IPS-15b (cell line): Measurements from ENCODE around the gene PVALEF.
"Not testable (repeated sequence)": the region's sequence is repeated elsewhere in the genome, so short reads cannot be mapped to it uniquely, and the experiment has no call there.

ENCODE experiments used
- H3K27me3 ChIP-seq: one replicate; pipeline ENCODE4 v1.6.1; 2013; ENCODE audit warnings: low read length; ENCODE audit not compliant: control insufficient read depth, insufficient read depth
- H3K36me3 ChIP-seq: one replicate; pipeline ENCODE4 v1.6.1; 2013; ENCODE audit warnings: low read length; ENCODE audit not compliant: control insufficient read depth, insufficient read depth
- H3K4me1 ChIP-seq: one replicate; pipeline ENCODE4 v1.6.1; 2013; ENCODE audit warnings: mild to moderate bottlenecking, low read length; ENCODE audit not compliant: control insufficient read depth, insufficient read depth
- H3K4me3 ChIP-seq: one replicate; pipeline ENCODE4 v1.5.1; 2013; ENCODE audit warnings: low read depth, low read length
- H3K9ac ChIP-seq: one replicate; pipeline ENCODE4 v1.6.1; 2013; ENCODE audit warnings: low read depth, mild to moderate bottlenecking, low read length
- H3K9me3 ChIP-seq: one replicate; pipeline ENCODE4 v1.6.1; 2013; ENCODE audit warnings: mild to moderate bottlenecking, low read length; ENCODE audit not compliant: control insufficient read depth, insufficient read depth

Gene PVALEF

DNA sequence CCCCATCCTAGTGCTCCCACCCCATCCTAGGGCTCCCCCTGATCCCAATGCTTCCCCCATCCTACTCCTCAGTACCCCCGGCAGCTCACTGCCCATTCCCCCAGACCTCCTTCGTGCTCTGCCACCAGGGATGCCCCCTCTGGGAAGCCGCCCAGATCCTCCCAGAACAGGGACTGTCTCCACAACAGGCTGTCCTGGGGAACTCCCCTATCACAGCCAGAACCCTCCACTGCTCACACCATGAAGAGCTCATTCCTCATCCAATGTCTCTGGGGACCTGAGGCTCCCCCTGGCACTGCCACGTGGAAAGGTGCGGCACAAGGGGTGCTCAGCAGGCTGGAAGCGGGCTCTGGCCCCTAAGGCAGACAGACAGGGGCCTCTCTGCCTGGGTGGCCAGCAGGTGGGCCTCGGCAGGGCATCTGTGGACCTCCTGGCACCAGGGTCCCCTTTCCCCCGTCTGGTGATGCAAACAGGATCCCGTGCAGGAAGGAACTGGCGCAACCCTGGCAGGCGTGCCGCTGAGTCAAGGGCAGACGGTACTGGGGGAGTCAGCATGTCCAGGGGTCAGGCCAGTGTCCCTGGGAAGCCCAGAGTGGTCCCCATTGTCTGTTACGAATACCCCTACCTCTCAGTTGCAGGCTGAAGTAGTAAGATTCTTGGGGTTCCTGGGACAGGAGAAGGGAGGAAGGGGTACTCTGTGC is 14.8 kb upstream of the PVALEF start:
- no peaks in the 10 kb centered on the region for H3K4me1 ChIP-seq
- no peak overlapping the region for H3K9ac ChIP-seq
- H3K4me3 ChIP-seq = no peak overlapping the region
- no peaks in the 10 kb centered on the region for H3K36me3 ChIP-seq
- H3K27me3 ChIP-seq = no peaks in the 10 kb centered on the region
- no peaks in the 10 kb centered on the region for H3K9me3 ChIP-seq

DNA sequence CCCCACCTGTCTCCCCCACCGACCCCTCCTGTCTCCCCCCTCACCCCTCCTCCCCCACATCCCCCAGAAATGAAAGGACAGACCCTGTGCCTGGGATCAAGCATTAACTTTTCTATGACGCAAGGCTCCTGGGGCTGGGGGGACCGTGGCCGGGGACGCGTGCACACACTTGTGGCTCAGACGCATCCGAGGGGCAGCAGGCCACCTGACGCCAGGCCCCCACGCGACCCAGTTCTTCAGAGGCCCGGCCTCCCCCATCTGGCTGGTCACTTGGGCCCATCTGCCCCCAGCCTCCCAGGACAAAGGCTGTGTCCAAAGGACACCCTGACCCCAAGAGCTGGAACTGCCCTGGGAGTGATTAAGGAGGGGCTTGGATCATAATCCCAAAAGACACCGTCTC is 14.0 kb upstream of the PVALEF start:
- H3K9ac ChIP-seq = no peak overlapping the region
- H3K36me3 ChIP-seq = no peaks in the 10 kb centered on the region
- H3K4me3 ChIP-seq = no peak overlapping the region
- no peaks in the 10 kb centered on the region for H3K9me3 ChIP-seq
- H3K4me1 ChIP-seq = no peaks in the 10 kb centered on the region
- H3K27me3 ChIP-seq = no peaks in the 10 kb centered on the region

DNA sequence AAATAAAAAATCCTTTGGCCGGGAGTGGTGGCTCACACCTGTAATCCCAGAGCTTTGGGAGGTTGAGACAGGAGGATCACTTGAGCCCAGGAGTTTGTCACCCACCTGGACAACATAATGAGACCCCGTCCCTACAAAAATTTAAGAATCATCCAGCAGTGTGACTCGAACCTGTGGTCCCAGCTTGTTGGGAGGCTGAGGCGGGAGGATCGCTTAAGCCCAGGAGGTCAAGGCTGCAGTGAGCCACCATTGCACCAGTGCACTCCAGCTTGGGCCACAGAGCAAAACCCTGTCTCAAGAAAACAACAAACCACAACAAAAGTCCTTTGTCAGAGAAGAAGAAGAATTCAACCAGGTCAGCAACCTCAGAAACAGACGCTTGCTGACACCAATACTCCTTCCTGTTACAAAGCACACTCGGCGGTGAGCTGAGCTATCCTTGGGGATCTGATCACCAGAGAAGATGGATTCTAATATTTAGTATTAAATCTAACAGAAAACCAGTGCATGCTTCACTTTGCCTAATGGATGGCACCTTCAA is 12.9 kb upstream of the PVALEF start:
- Histone ChIP-seq H3K4me1 (no peaks in the 10 kb centered on the region), H3K27me3 (no peaks in the 10 kb centered on the region), H3K9me3 (no peaks in the 10 kb centered on the region), H3K9ac (no peak overlapping the region), H3K4me3 (no peak overlapping the region), H3K36me3 (no peaks in the 10 kb centered on the region)

DNA sequence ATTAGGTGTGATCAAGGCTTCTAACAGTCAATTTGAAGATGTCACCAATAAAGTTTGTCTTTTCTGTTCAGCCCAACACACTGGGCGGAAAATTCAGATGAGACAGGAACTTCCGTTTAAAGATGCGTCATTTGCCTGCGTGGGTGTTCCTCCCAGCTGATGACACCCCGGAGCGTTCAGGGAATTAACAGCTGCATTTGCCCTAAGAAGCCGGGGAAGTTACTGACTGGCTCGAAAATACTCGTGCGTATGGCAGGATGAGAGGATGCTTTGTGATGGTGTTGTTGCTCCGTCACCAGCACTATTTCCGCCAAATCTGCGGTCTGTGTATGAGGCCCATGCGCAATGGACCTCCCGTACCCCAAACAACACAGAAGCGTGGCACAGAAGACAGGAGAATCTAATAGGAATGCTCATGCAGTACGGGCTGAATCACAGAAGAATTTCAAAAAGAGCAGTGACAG is 11.9 kb upstream of the PVALEF start:
- H3K4me3 ChIP-seq = no peak overlapping the region
- H3K4me1 ChIP-seq = no peaks in the 10 kb centered on the region
- no peaks in the 10 kb centered on the region for H3K36me3 ChIP-seq
- no peak overlapping the region for H3K9ac ChIP-seq
- no peaks in the 10 kb centered on the region for H3K9me3 ChIP-seq
- no peaks in the 10 kb centered on the region for H3K27me3 ChIP-seq

DNA sequence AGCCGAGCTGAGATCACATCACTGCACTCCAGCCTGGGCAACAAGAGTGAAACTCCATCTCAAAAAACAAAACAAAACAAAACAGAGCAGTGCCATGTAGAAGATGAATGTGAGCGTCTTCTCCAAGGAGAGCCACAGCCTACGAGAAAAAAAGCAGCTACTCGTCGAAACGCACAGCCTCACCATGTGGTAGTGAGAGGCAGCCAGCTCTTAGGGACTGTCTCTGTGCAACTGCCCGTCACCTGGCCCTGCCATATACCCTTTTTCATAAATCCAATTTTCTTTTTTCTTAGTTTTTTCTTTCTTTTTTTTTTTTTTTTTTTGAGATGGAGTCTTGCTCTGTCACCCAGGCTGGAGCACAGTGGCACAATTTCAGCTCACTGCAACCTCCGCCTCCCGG is 11.3 kb upstream of the PVALEF start:
- not testable (repeated sequence) for H3K36me3 ChIP-seq, H3K27me3 ChIP-seq, H3K9ac ChIP-seq, H3K4me3 ChIP-seq, H3K9me3 ChIP-seq, H3K4me1 ChIP-seq

DNA sequence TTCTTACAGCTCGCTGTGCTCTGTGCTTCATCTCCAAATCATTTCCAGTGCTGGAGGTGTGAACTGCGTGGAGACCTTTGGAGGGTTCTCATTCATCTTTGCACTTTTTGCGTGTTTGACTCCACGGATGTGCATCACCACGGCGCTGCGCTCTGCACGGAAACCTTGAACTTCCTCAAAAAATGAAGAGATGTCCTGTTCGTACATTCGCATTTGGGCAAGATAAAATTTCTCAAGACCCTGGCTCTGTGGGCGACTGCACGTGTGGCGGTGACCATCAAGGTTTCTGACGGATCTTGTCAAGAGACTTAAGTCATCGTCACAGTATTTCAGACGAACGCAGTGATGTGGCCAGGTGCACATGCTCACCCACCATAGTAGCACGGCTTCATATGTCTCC is 10.3 kb upstream of the PVALEF start:
- Histone ChIP-seq H3K36me3 (no peaks in the 10 kb centered on the region), H3K4me1 (no peaks in the 10 kb centered on the region), H3K9ac (no peak overlapping the region), H3K27me3 (no peaks in the 10 kb centered on the region), H3K9me3 (no peaks in the 10 kb centered on the region), H3K4me3 (no peak overlapping the region)

DNA sequence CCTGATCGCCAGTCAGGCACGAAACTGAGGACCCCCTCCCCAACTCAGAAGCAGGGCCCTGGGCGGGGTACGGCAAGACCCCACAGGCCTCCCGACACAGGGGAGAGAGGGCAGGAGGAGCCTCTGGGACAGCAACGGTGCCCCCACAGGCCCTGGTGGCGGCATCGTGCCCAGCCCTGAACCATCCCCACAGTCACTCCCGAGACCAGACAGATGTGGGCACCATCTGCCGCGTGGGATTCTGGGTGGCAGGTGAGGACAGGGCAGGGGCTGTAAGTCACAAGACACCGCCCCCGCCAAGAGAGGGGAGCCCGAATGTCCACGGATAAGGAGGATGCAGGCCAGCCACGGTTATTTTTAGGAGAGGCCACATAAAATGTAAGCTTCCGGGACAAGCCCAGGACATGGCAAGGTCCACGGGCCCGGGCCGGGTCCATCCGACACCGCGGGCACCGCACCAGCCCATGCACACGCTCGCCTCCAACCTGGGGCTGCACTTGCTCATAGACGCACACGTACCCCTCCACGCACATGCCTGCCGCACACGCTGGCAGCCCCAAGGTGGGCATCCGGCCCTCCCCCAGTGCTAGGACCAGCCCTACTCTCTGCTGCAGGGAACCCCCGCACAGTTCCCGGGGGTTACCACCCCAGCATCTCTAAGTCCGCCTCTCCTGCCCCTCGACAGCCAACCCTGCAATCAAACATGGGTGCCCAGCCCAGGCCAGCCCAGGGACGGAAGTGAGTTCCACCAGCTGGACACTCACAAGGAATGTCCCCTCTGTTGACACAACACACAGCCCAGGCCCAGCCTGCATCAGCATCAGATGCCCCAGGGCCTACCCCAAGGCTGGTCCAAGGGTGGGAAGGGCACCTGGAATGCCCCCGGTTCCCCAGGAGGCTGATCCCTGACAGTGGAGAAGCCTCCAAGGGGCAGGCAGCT is 8.2 kb upstream of the PVALEF start:
- no peaks in the 10 kb centered on the region for H3K36me3 ChIP-seq
- no peak overlapping the region for H3K9ac ChIP-seq
- H3K4me1 ChIP-seq = no peaks in the 10 kb centered on the region
- H3K9me3 ChIP-seq = no peaks in the 10 kb centered on the region
- H3K27me3 ChIP-seq = no peaks in the 10 kb centered on the region
- H3K4me3 ChIP-seq = no peak overlapping the region

DNA sequence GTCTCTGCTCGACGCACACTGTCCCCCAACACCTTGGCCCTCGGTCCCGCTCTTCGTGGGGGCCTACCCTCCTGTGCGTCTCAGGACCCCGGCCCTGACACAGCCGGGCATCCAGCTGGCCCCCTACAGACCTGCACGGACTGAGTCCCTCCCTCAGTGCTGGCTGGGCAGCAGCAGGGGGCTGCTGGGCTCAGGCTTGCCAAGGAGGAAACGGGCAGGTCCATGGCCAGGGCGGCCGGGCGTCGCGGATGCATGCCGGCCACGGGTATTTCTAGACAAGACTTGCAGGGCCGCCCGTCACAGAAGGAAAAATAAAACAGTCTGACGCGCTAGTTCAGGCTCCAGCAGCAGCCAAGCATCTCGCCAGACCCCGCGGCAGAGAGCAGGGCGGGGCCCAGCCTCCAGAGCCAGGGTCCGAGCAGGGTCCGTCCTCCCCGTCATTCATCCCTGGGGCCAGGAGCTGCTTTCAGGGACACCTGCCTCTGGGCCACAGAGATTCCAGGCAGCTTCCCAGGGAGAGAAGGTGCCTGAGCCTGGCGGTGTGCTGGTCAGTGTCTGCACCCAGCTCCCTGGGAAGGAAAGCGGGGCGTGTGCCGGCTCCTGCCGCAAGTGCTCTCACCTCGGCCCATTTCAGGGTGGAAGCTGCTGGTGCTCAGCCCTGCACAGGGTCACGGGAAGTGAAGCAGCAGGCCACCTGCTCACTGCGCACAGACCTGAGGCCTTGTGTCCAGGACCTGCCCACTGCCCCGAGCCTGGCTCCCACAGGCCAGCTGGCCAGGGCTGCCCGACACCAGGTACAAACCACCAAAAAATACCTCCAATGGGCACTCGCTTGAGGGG is 7.2 kb upstream of the PVALEF start:
- no peak overlapping the region for H3K9ac ChIP-seq
- no peaks in the 10 kb centered on the region for H3K36me3 ChIP-seq
- H3K4me3 ChIP-seq = no peak overlapping the region
- H3K9me3 ChIP-seq = no peaks in the 10 kb centered on the region
- H3K27me3 ChIP-seq = no peaks in the 10 kb centered on the region
- H3K4me1 ChIP-seq = no peaks in the 10 kb centered on the region

DNA sequence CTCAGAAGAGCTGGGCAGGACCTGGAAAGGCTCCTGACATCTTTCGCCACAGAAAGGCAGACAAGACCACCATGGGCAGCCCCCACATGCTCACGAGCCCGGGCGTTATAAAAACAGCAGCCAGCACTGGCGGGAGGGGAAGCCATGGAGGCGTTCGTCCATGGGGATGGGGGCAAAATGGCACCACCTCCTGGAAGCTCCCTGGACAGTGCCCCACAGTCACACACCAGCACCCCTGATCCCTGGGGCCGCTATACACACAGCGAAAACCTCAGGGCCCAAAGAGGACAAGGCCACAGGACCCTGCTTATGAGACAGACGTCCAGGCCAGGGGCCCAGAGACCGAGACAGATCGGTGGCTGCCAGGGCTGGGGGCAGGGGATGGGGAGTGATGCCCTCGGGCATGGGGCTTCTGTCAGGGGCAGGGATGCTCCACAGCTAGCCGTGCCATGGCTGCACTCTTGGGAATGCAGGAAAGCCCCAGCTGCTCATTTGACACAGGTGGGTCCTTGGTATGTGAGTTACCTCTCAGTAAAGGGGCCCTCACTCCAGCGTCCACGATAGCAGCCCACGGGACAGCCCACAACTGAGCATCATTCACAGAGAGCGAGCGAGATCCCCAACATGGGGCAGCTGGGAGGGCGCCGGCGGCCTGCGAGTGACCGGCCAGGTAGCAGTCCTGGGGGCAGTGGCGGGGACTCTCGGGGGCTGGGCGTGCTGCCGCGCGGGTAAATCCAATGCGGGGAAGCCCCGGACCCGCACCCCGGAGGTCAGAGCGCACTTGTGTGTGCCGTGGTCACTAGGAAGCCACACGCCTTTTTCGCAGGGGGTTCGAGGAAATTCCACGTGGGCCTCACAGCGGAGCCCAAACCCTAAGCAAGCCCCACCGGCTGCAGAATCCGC is 6.4 kb upstream of the PVALEF start:
- Histone ChIP-seq H3K36me3 (no peaks in the 10 kb centered on the region), H3K4me3 (no peak overlapping the region), H3K9me3 (no peaks in the 10 kb centered on the region), H3K4me1 (no peaks in the 10 kb centered on the region), H3K27me3 (no peaks in the 10 kb centered on the region), H3K9ac (no peak overlapping the region)

DNA sequence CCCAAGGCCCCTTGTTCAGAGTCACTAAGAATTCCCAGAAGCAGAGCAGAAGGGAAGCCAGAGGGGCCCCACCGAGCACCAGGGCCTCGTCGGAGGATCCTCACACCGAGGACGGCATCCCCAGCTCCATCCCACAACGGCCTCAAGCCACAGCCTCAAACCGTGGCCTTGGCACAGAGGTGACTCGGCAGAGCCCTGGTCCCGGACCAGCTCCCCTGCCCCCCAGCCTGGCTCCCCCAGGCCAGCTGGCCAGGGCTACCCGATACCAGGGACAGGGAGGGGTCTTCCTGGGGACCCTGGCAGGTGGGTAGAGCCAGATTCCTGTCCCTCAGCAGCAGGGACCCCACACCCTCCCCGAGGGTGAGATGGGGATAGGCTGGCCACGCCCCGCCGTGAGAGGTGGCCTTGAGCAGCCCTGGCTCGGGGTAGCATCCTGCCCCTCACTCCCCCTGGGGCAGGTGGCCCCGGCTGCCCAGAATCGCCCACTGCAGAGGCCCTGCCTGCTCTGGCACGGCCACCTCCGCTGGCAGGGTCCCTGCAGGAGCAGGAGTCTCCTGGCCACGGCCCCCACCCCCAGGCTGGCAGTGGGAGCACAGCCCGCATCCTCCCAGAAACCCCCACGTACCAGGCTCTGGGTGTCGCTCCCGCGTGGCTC is 5.6 kb upstream of the PVALEF start:
- Histone ChIP-seq H3K36me3 (no peaks in the 10 kb centered on the region), H3K27me3 (no peaks in the 10 kb centered on the region), H3K4me1 (no peaks in the 10 kb centered on the region), H3K9me3 (no peaks in the 10 kb centered on the region), H3K4me3 (no peak overlapping the region), H3K9ac (no peak overlapping the region)
